PFSK-1 (cell line): ENCODE measurements around the gene APOO.

ENCODE experiments used
- POLR2AphosphoS5 ChIP-seq: IDR thresholded peaks from 2 replicates; pipeline ENCODE4 v1.6.1; 2012; ENCODE audit warnings: low read depth, mild to moderate bottlenecking, control low read depth, low read length, moderate library complexity
- REST ChIP-seq, 2 experiments: IDR thresholded peaks; 2 replicates each; pipeline versions ENCODE4 v1.6.1 to v1.8.0; 2011 to 2012; ENCODE audit warnings: low read depth in 2 of 2, low read length in 2 of 2, control low read depth in 1 of 2, inconsistent platforms in 1 of 2, mild to moderate bottlenecking in 1 of 2, moderate library complexity in 1 of 2; ENCODE audit not compliant: insufficient read depth in 1 of 2
- SIN3A ChIP-seq: IDR thresholded peaks from 2 replicates; pipeline ENCODE4 v1.6.1; 2012; ENCODE audit warnings: mild to moderate bottlenecking, low read length, moderate library complexity, borderline replicate concordance; ENCODE audit not compliant: insufficient read depth
- TAF1 ChIP-seq: IDR thresholded peaks from 2 replicates; pipeline ENCODE4 v1.6.1; 2012; ENCODE audit warnings: low read length, control low read depth, borderline replicate concordance; ENCODE audit not compliant: insufficient read depth

GRCh38 chrX:23932046-23932445 is 24.3 kb upstream of the APOO start:
- TF ChIP-seq POLR2AphosphoS5 (no peak), REST (IDR thresholded peaks at IDR 0.05; ENCODE audit: insufficient read depth in 1 of 2, low read depth in 2 of 2, low read length in 2 of 2) (no peak), TAF1 (no peak), SIN3A (no peak)
